Measurements from ENCODE around the gene TPRA1. TPM values are rescaled to one million over a fixed set of nuclear protein-coding genes. Genes with fewer than 3 reads are reported as not detected.

The TPRA1 gene
- total RNA-seq, 4 donors from 2014 or later, result 28.1 to 47.3 (median 34.1) TPM

- Histone ChIP-seq H3K4me3 (no peak overlapping the region), H3K9me3 (no peaks in the 10 kb centered on the region), H3K4me1 (no peaks in the 10 kb centered on the region), H3K27ac (no peak overlapping the region), H3K27me3 (no peaks in the 10 kb centered on the region), H3K36me3 (no peaks in the 10 kb centered on the region)
- DNase-seq, result peak in 1 of 3 donors; percentile 28
- TF ChIP-seq CTCF (IDR thresholded peaks at IDR 0.05) (no peak), POLR2A (IDR thresholded peaks at IDR 0.05) (no peak)
Observed at GRCh38 chr3:127614928-127615589, 24.5 kb upstream of the TPRA1 start.

- no peaks in the 10 kb centered on the region for H3K4me1 ChIP-seq
- H3K4me3 ChIP-seq, result no peak overlapping the region
- no peaks in the 10 kb centered on the region for H3K27me3 ChIP-seq
- no peak for DNase-seq
- no peaks in the 10 kb centered on the region for H3K9me3 ChIP-seq
- TF ChIP-seq CTCF (IDR thresholded peaks at IDR 0.05) (no peak), POLR2A (IDR thresholded peaks at IDR 0.05) (no peak)
- peaks cover 0 to under 1% (median 0%) of the 10 kb centered on the region in 3 donors for H3K36me3 ChIP-seq
- no peak overlapping the region for H3K27ac ChIP-seq
Observed at GRCh38 chr3:127613406-127613805, 22.9 kb upstream of the TPRA1 start.

- Histone ChIP-seq H3K9me3 (no peaks in the 10 kb centered on the region), H3K4me3 (no peak overlapping the region), H3K27me3 (no peaks in the 10 kb centered on the region), H3K27ac (no peak overlapping the region), H3K36me3 (peaks cover 0 to 4% (median 0%) of the 10 kb centered on the region in 3 donors), H3K4me1 (no peaks in the 10 kb centered on the region)
- peak in 1 of 3 donors; percentile 7 for DNase-seq
- TF ChIP-seq POLR2A (IDR thresholded peaks at IDR 0.05), result no peak
- TF ChIP-seq CTCF (IDR thresholded peaks at IDR 0.05), result no peak
Observed at GRCh38 chr3:127612966-127613365, 22.4 kb upstream of the TPRA1 start.

GRCh38 chr3:127611251-127611650, 20.7 kb upstream of the TPRA1 start:
- Histone ChIP-seq H3K4me3 (no peak overlapping the region), H3K36me3 (peaks cover 0 to 16% (median 0%) of the 10 kb centered on the region in 3 donors), H3K27me3 (no peaks in the 10 kb centered on the region), H3K4me1 (no peaks in the 10 kb centered on the region), H3K9me3 (no peaks in the 10 kb centered on the region), H3K27ac (no peak overlapping the region)
- TF ChIP-seq CTCF (IDR thresholded peaks at IDR 0.05), result no peak
- peak in 1 of 3 donors; percentile 11 for DNase-seq

GRCh38 chr3:127610105-127610504, 19.6 kb upstream of the TPRA1 start:
- peak in 1 of 3 donors; percentile 4 for DNase-seq
- H3K27me3 ChIP-seq, result no peaks in the 10 kb centered on the region
- no peaks in the 10 kb centered on the region for H3K9me3 ChIP-seq
- H3K4me3 ChIP-seq, result no peak overlapping the region
- TF ChIP-seq CTCF (IDR thresholded peaks at IDR 0.05), result no peak
- no peak for TF ChIP-seq POLR2A (IDR thresholded peaks at IDR 0.05)
- H3K36me3 ChIP-seq, result peaks cover 0 to 20% (median 0%) of the 10 kb centered on the region in 3 donors
- no peaks in the 10 kb centered on the region for H3K4me1 ChIP-seq
- H3K27ac ChIP-seq, result no peak overlapping the region
